Activated B cell treated with CpG ODN at 0.5 μM for 24 hours (primary cell): ENCODE data around the gene ANKRD42. TPM values are rescaled to one million over a fixed set of nuclear protein-coding genes. Genes with fewer than 3 reads are reported as not detected.

ENCODE experiments used
- ATAC-seq: fragments of 200-7000 bp; cut with Tn5 transposase; one replicate; pipeline ENCODE4 v1.10.0; 2021; ENCODE audit warnings: low read depth, mild to moderate bottlenecking, moderate library complexity
- CTCF ChIA-PET: fragments of 350-600 bp; sonication (Branson Sonifier 250); formaldehyde crosslinking; loops from one replicate; lab custom pipeline; 2021; ENCODE audit warnings: antibody characterized with exemption; lab: Charles Lee
- POLR2A ChIA-PET: fragments of 350-600 bp; sonication (Branson Sonifier 250); formaldehyde crosslinking; loops from one replicate; lab custom pipeline; 2021; ENCODE audit warnings: antibody characterized with exemption; lab: Charles Lee
- DNase-seq: peaks from one replicate; pipeline ENCODE4 v3.0.0; 2022
- H3K27ac Mint-ChIP-seq: one replicate; pipeline ENCODE4 v1.8.0; 2020; ENCODE audit warnings: mixed read lengths
- H3K27me3 Mint-ChIP-seq: one replicate; pipeline ENCODE4 v1.8.0; 2021; ENCODE audit warnings: mixed read lengths
- H3K36me3 Mint-ChIP-seq: one replicate; pipeline ENCODE4 v1.8.0; 2021; ENCODE audit warnings: low read depth, mixed read lengths
- H3K4me1 Mint-ChIP-seq: one replicate; pipeline ENCODE4 v1.8.0; 2021; ENCODE audit warnings: mixed read lengths
- H3K4me3 Mint-ChIP-seq: one replicate; pipeline ENCODE4 v1.8.0; 2020; ENCODE audit warnings: mild to moderate bottlenecking, mixed read lengths
- H3K9me3 Mint-ChIP-seq: one replicate; pipeline ENCODE4 v1.8.0; 2020; ENCODE audit warnings: mixed read lengths
- CTCF ChIP-seq: fragments of 200-600 bp; IDR thresholded peaks from one replicate; pipeline ENCODE4 v1.8.0; 2022; ENCODE audit warnings: antibody characterized with exemption, mild to moderate bottlenecking
- intact Hi-C: fragments of 100-400 bp; cut with micrococcal nuclease; formaldehyde crosslinking; loops from one replicate; pipeline ENCODE4 v1.15.1; 2024
- total RNA-seq: library from RNA; stranded (reverse); gene quantifications from 2 replicates; pipeline ENCODE4 v1.2.3, GENCODE V29; 2022

The ANKRD42 gene
- 6.6 and 7.4 TPM in 2 replicates for total RNA-seq

- POLR2A ChIA-PET = interaction anchor here (0.8 to 2.3 kb wide), 11 partner anchors 12 to 293 kb away, joined by 3 to 22 read pairs (median 4); partner anchors contain the start of genes CCDC90B, DDIAS, PCF11 and PRCP
- peaks cover 51% of the 10 kb centered on the region for H3K4me1 Mint-ChIP-seq
- TF ChIP-seq CTCF = no peak
- peaks cover 53% of the 10 kb centered on the region for H3K36me3 Mint-ChIP-seq
- H3K27ac Mint-ChIP-seq = peak within 1 kb of the TSS; percentile 98
- peak within 1 kb of the TSS; percentile 100 for H3K4me3 Mint-ChIP-seq
- intact Hi-C loops = loop anchor here (1.0 to 5.0 kb wide), 9 partner anchors 36 to 326 kb away; partner anchors contain the start of genes CCDC90B, DDIAS, PCF11 and RAB30
- no peaks in the 10 kb centered on the region for H3K9me3 Mint-ChIP-seq
- peak; percentile 63 for ATAC-seq
- CTCF ChIA-PET = interaction anchor here (1.0 to 1.7 kb wide), 2 partner anchors 196 to 326 kb away, joined by 3 to 5 read pairs; no protein-coding TSS in a partner anchor
- H3K27me3 Mint-ChIP-seq = no peaks in the 10 kb centered on the region
- peak; percentile 75 for DNase-seq
Measured at GRCh38 chr11:83193315-83194280, at the start of gene ANKRD42. TSS of gene ANKRD42 (plus strand) at chr11:83193712. CDS start at chr11:83194671, 959 bp downstream.

DNA sequence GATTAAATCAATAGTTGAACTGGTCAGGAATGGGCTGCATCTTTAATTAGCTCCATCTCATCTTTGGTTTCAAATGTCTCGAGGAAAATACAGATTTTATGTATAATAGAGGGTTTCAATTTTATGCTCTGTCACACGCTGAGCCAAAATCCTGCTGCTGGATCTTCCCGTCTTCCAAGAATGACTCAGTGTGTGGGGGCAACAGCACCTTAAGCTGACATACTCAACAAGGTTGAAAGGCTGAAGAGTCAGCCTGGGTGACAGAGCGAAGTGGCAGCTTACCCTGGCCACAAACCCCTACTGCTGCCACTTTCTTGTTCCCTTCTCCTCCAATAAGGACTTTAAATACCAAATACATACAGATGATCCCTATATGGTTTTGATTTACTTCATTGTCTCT is 45.6 kb upstream of the ANKRD42 start:
- DNase-seq (no peak), ATAC-seq (no peak)
- H3K9me3 Mint-ChIP-seq = no peaks in the 10 kb centered on the region
- no peaks in the 10 kb centered on the region for H3K4me1 Mint-ChIP-seq
- TF ChIP-seq CTCF = no peak
- intact Hi-C loops = no loop called here
- no peaks in the 10 kb centered on the region for H3K27me3 Mint-ChIP-seq
- no peaks in the 10 kb centered on the region for H3K36me3 Mint-ChIP-seq
- ChIA-PET POLR2A (interaction anchor here (1.7 kb wide), 1 partner anchor 8 kb away, joined by 6 read pairs; the partner anchor contains the start of gene PCF11), CTCF (no interaction called here)
- H3K27ac Mint-ChIP-seq = no peak overlapping the region
- H3K4me3 Mint-ChIP-seq = no peak overlapping the region

GRCh38 chr11:83150450-83150849 is 43.1 kb upstream of the ANKRD42 start:
- DNase-seq (no peak), ATAC-seq (no peak)
- intact Hi-C loops = no loop called here
- ChIA-PET CTCF (interaction anchor here (0.6 kb wide), 1 partner anchor 68 kb away, joined by 3 read pairs; no protein-coding TSS in a partner anchor), POLR2A (no interaction called here)
- H3K4me1 Mint-ChIP-seq = peaks cover 5% of the 10 kb centered on the region
- no peaks in the 10 kb centered on the region for H3K9me3 Mint-ChIP-seq
- no peak overlapping the region for H3K27ac Mint-ChIP-seq
- no peak for TF ChIP-seq CTCF
- no peaks in the 10 kb centered on the region for H3K27me3 Mint-ChIP-seq
- H3K36me3 Mint-ChIP-seq = no peaks in the 10 kb centered on the region
- no peak overlapping the region for H3K4me3 Mint-ChIP-seq

DNA sequence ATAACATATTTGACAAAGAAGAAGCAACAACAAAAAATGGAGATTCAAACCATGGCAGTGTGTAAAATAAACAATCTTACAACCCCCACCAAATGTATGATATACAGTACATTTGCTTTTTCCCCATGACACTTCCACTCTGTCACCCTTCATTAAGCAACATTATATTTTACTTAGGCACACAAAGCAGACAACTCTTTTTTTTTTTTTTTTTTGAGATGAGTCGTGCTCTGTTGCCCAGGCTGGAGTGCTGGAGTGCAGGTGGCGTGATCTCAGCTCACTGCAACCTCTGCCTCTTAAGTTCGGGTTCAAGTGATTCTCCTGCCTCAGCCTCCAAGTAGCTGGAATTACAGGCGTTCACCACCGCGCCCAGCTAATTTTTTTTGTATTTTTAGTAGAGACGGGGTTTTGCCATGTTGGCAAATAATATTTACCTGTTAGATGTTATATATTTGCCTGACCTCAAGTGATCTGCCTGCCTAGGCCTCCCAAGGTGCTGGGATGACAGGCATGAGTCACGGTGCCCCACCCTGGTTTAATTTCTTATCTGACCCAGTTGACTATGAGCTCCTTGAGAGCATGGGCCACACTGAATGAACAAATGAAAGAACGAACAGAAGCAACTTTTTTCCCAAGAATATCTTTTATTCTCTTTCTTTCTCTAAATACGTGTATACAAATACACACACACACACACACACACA is 42.1 kb upstream of the ANKRD42 start:
- Mint-ChIP-seq H3K27me3 (no peaks in the 10 kb centered on the region), H3K27ac (no peak overlapping the region), H3K9me3 (no peaks in the 10 kb centered on the region), H3K4me1 (peaks cover 8% of the 10 kb centered on the region), H3K36me3 (peaks cover under 1% of the 10 kb centered on the region), H3K4me3 (no peak overlapping the region)
- ATAC-seq = no peak
- ChIA-PET CTCF (no interaction called here), POLR2A (interaction anchor here (1.4 kb wide), 1 partner anchor 23 kb away, joined by 5 read pairs; no protein-coding TSS in a partner anchor)
- TF ChIP-seq CTCF = no peak
- no peak for DNase-seq
- intact Hi-C loops = no loop called here
